Putamen (tissue), 1 donor: ENCODE results near the gene GPRC5B.
A peak's percentile ranks its signal among the peaks of the same experiment; 100 is the strongest.

Source experiments
- DNase-seq: peaks from one replicate; pipeline ENCODE4 v3.0.0-alpha.2; 2016; ENCODE audit warnings: low spot score

Gene GPRC5B

GRCh38 chr16:19844945-19845641 is 39.6 kb downstream of the GPRC5B start:
- no peak for DNase-seq

- no peak for DNase-seq
Measured at GRCh38 chr16:19843371-19843770, 41.3 kb downstream of the GPRC5B start.

GRCh38 chr16:19842426-19843157 is 42.1 kb downstream of the GPRC5B start:
- DNase-seq, result no peak

- DNase-seq, result peak; percentile 79
Measured at GRCh38 chr16:19841184-19841583, 43.5 kb downstream of the GPRC5B start.

GRCh38 chr16:19840524-19841110 is 44.0 kb downstream of the GPRC5B start:
- DNase-seq, result no peak

- DNase-seq, result peak; percentile 52
Measured at GRCh38 chr16:19837984-19838707, 46.5 kb downstream of the GPRC5B start.

GRCh38 chr16:19837331-19837980 is 47.2 kb downstream of the GPRC5B start:
- peak; percentile 62 for DNase-seq

GRCh38 chr16:19835968-19836421 is 48.7 kb downstream of the GPRC5B start:
- DNase-seq, result peak; percentile 74

GRCh38 chr16:19835196-19835595 is 49.5 kb downstream of the GPRC5B start:
- no peak for DNase-seq

- no peak for DNase-seq
Measured at GRCh38 chr16:19833581-19833980, 51.1 kb downstream of the GPRC5B start.

- no peak for DNase-seq
Measured at GRCh38 chr16:19833176-19833575, 51.5 kb downstream of the GPRC5B start.

- DNase-seq, result no peak
Measured at GRCh38 chr16:19831678-19832077, 53.0 kb downstream of the GPRC5B start.

- DNase-seq, result no peak
Measured at GRCh38 chr16:19830902-19831560, 53.6 kb downstream of the GPRC5B start.

- DNase-seq, result no peak
Measured at GRCh38 chr16:19829844-19830692, 54.6 kb downstream of the GPRC5B start.

- no peak for DNase-seq
Measured at GRCh38 chr16:19824216-19824615, 60.4 kb downstream of the GPRC5B start.

GRCh38 chr16:19823322-19823721 is 61.3 kb downstream of the GPRC5B start:
- no peak for DNase-seq

GRCh38 chr16:19822533-19822932 is 62.1 kb downstream of the GPRC5B start:
- DNase-seq, result no peak

GRCh38 chr16:19817875-19818274 is 66.8 kb downstream of the GPRC5B start:
- DNase-seq, result no peak

- DNase-seq, result no peak
Measured at GRCh38 chr16:19817122-19817521, 67.5 kb downstream of the GPRC5B start.

GRCh38 chr16:19815418-19815817 is 69.2 kb downstream of the GPRC5B start:
- no peak for DNase-seq
